ENCODE data around the gene C4orf50.

- TF ChIP-seq CTCF (conservative IDR thresholded peaks at IDR 0.05; ENCODE audit: low read length) (no peak), EZH2phosphoT487 (IDR thresholded peaks at IDR 0.05; ENCODE audit: borderline replicate concordance) (no peak)
Observed at GRCh38 chr4:5867866-5868265, 150.4 kb downstream of the C4orf50 start.

Measured in Loucy (cell line).